Esophagus squamous epithelium (tissue), 4 donors: ENCODE results near the gene RNF157.

ENCODE experiments used
- POLR2A ChIP-seq, 4 donors: fragments of 450-650 bp; IDR thresholded peaks; one replicate each; pipeline ENCODE4 v1.6.1; 2017; ENCODE audit warnings: antibody characterized with exemption in 4 of 4, mild to moderate bottlenecking in 4 of 4, moderate library complexity in 3 of 4
- TF ChIP-seq, protein P1 (sequence below), 6 experiments: fragments of 450-650 bp in 4 of 6; fragments of 200-600 bp in 2 of 6; sonication (generic) in 2 of 6; IDR thresholded peaks; one replicate each; pipeline ENCODE4 v1.5.1; 2016 to 2019; ENCODE audit warnings: antibody characterized with exemption in 6 of 6, mild to moderate bottlenecking in 4 of 6, moderate library complexity in 4 of 6

DNA sequence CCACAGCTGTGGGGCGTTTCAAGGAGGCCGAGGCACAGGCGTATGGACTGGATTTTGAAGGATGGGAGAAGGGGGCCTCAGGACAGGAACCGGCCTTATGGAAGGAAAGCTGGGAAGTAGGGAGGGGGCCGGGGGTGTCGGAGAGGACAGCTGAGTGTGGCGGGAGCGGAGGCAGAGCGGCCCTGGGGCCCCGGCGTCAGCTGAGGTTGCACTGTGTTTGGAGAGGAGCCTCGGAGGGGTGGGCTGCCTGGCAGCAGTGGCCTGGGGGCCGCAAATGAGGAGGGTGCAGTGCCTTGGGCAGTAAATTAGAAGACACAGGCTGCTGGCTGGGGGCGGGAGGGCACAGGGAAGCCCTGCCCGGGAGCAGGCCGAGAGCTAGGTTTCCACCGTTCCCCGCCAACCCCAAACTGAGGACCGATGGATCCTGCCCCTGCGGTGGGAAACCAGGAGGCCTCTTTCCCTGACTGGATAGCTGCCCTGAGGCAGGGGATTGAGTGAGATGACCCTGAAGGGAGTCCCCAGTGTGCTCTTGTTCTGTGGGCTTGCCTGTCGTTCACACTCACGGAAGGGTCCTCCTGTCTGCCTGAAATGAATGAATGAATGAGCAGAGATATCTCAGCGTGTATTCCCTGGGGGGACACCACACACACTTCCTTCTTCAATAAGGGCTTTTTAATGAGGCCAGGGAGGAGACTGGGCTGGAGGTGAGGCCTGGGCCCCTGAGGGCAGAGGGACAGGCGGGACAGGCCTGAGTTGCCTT, 117.7 kb downstream of the RNF157 start:
- TF ChIP-seq, protein P1, sequence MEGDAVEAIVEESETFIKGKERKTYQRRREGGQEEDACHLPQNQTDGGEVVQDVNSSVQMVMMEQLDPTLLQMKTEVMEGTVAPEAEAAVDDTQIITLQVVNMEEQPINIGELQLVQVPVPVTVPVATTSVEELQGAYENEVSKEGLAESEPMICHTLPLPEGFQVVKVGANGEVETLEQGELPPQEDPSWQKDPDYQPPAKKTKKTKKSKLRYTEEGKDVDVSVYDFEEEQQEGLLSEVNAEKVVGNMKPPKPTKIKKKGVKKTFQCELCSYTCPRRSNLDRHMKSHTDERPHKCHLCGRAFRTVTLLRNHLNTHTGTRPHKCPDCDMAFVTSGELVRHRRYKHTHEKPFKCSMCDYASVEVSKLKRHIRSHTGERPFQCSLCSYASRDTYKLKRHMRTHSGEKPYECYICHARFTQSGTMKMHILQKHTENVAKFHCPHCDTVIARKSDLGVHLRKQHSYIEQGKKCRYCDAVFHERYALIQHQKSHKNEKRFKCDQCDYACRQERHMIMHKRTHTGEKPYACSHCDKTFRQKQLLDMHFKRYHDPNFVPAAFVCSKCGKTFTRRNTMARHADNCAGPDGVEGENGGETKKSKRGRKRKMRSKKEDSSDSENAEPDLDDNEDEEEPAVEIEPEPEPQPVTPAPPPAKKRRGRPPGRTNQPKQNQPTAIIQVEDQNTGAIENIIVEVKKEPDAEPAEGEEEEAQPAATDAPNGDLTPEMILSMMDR (IDR thresholded peaks at IDR 0.05): no peak
- TF ChIP-seq POLR2A (IDR thresholded peaks at IDR 0.05): no peak
